CD4-positive, alpha-beta T cell treated with Interleukin-17A for 1 hour (primary cell): ENCODE data around the gene PCGF1.
A peak's percentile ranks its signal among the peaks of the same experiment; 100 is the strongest.

Source experiments
- DNase-seq: peaks from one replicate; pipeline ENCODE4 v3.0.0-alpha.2; 2020

Gene PCGF1

DNA sequence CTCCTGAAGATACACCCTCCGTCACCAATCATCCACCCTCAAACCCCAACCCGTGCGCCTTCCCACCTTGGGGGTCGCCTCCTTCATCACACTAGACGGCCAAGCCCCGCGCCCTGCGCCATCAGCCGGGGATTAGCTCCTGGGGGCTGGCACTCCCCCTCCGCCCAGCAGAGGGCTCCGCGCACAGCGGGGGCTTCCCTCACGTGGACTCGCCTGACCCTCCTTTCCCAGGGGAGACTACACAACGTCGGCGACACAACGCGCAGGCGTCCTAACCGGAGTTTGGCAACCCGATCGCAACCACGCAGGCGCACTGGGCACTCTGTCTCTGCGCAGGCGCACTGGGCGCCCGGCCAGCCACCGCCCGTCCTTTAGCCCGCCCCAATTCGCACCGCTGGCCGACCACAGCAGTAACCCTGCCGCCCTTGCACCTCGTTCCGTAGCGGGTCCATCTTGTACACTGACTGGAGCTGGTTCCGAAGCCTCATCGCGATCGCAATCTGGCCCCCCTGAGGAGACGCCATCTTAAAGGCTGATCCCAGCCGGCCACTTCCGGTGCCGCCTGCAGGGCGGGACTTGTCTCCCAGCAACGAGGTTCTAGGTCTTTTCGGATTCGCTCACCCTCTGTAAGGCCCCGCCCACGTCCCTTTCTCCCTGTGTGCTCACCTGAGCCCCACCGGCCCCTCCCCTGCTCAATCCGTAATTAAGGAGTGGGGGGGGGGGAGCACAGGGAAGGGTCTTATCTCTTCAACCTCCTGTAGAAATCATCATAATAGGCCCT, at the start of gene PCGF1:
Gene PCGF1 (minus strand): TSS at position 551 of the 781 bp plus-strand sequence. CDS start 27 bp downstream, at position 524.
- DNase-seq, result peak; percentile 98

DNA sequence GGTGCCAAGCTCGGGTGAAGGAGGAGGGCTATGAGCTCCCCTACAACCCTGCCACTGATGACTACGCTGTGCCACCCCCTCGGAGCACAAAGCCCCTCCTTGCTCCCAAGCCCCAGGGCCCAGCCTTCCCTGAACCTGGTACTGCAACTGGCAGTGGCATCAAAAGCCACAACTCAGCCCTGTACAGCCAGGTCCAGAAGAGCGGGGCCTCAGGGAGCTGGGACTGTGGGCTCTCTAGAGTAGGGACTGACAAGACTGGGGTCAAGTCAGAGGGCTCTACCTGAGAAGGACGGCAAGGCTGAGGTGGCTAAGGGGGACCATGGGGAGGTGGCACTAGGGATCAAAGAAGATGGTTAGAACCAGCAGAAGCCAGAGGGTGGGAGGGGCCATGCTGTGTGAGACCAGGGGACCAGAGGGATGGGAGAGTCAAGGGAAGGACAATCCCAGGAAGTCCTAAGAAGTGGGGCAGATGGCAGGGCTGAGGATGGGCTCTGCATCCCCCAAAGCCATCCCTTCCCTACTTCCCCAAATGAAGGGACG, 49.4 kb upstream of the PCGF1 start:
- no peak for DNase-seq

DNA sequence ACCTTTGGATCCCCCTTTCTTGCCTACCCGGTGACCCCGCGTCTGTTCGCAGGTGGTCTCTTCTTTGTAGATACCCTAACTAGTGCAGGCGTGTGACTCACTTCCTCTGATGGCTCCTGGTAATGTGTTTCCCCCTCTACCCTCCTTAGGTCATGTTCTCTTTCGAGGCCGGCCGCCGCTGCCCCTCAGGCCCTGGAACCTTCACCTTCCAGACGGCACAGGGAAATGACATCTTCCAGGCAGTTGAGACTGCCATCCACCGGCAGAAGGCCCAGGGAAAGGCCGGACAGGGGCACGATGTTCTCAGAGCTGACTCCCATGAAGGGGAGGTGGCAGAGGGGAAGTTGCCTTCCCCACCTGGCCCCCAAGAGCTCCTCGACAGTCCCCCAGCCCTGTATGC, 48.7 kb upstream of the PCGF1 start:
- no peak for DNase-seq

DNA sequence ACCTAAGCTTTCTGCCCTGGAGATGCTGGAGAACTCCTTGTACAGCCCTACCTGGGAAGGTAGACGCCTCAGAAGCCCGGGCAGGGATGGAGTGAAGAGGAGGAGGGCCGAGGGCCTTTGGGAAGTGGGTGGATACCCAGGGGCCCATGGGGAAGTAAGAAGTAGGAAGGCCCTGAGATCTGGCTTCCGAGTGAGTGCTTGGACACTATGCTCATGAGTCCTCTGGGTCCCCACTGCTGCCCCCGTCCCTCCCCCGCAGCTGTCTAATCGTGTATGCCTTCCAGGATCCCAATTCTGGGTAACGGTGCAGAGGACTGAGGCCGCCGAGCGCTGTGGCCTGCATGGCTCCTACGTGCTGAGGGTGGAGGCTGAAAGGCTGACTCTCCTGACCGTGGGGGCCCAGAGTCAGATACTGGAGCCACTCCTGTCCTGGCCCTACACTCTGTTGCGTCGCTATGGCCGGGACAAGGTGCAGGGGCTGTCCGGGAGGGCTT, 48.2 kb upstream of the PCGF1 start:
- no peak for DNase-seq

DNA sequence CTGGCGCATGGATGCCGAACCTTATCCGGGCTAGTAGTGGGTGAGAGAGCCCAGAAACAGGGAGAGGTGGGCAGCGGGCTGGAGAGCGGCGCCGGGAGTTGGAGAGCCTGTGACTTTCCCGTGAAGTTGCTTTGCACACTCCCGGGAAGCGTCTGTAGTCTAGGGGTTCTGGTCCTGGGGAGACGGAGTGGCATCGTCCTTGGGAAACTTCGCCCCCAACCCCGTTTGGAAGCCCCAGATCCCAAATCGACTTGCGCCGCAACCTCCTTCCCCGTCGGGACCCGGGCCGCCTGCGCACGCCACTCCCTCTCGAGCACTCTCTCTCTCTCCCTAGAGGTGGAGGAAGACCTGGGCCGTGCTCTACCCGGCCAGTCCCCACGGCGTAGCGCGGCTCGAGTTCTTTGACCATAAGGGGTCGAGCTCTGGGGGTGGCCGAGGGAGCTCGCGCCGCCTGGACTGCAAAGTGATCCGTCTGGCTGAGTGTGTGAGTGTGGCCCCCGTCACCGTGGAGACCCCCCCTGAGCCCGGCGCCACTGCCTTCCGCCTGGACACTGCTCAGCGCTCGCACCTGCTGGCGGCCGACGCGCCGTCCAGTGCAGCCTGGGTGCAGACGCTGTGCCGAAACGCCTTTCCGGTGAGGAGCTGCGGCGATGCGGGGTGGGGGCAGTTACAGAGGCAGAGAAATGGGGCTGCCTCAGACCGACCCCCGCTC, 47.5 kb upstream of the PCGF1 start:
- DNase-seq, result peak; percentile 54

DNA sequence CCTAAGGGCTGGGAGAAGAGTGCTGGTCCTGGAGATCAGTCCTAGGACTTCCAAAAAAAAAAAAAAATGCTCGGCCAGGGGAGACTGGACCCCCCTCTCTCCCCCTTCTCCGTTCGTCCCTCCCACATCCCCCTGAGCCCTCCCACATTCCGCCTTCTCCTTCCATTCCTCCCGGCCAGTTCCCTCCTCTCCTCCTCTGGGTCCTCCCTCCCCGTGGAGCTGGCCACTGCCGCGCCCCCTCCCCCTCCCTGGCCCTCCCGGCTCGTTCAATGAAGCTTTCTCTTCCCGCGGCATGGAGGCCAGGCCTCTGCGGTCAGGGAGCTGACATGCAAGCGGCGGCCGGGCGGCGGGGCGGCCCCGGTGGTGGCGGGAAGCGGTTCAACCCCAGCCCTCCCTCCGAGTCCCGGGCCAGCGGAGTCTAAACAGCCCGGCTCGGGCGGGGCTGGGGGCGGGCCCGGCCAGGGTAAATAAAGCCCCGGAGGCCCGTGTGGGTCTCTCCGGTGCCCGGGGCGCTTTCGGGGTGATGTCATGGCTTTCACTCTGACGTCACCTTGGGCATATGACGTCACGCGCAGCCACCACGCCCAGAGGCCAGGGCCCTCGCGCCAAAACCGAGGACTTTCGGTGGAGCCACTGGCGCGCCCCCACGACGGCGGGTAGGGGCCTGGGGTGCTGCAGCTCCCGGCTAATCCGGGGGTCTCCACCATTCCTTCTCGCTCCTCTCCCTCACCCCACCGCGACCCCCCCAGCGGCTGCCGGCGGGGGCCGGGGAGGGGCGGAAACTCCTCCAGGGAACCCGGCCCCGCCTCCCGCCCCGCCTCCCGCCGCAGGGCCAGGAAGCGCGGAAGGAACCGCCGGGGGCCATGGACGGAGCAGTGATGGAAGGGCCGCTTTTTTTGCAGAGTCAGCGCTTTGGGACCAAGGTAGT, 46.7 kb upstream of the PCGF1 start, which contains the start of the genes DOK1 and LOXL3:
Gene DOK1 (plus strand): TSS at position 829 of the 928 bp plus-strand sequence. CDS start 35 bp downstream, at position 864.
Gene LOXL3 (minus strand): TSS at position 51 of the 928 bp plus-strand sequence. CDS start 1,308 bp downstream, outside the sequence.
- DNase-seq, result peak; percentile 88

DNA sequence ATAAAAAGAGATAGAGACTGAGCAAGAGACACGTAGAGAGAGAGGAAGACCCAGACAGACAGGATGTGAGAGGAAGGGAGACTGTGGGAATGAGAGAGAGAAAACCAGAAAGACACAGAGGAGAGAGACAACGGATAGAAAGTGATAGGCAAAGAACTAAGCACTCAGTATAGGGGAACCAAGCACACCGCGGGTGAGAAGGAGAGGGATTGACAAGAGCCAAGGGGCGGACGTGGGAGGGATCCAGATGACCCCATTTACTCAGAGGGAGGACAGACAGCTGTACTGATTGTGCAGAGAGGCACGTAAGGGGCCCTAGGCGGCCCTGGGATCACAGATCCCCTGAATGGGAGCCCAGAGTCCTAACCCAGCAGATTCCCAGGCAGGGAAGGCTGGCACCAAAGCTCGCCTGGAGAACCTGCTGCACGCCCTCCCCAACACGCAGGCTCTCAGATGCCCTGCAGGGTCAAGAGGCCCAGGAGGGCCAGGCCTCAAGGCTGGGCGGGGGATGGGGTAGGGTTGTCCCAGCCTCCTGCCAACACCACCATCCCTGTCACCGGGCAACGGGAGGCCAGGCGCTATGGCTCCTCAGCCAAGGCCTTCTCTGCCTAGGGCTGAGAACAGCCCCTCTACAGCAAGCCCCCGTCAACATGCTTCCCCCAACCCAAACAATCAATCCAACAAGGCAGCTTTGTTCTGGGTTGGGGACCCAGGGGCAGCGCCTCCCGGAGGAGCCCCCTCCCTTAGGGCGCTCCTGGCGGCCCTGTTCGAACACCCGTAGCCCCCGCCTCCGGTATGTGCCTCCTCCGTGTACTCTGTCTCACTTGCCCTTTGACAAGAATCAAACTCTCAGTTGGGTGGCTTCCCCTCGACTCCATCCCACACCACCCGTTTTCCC, 45.7 kb upstream of the PCGF1 start:
- no peak for DNase-seq

DNA sequence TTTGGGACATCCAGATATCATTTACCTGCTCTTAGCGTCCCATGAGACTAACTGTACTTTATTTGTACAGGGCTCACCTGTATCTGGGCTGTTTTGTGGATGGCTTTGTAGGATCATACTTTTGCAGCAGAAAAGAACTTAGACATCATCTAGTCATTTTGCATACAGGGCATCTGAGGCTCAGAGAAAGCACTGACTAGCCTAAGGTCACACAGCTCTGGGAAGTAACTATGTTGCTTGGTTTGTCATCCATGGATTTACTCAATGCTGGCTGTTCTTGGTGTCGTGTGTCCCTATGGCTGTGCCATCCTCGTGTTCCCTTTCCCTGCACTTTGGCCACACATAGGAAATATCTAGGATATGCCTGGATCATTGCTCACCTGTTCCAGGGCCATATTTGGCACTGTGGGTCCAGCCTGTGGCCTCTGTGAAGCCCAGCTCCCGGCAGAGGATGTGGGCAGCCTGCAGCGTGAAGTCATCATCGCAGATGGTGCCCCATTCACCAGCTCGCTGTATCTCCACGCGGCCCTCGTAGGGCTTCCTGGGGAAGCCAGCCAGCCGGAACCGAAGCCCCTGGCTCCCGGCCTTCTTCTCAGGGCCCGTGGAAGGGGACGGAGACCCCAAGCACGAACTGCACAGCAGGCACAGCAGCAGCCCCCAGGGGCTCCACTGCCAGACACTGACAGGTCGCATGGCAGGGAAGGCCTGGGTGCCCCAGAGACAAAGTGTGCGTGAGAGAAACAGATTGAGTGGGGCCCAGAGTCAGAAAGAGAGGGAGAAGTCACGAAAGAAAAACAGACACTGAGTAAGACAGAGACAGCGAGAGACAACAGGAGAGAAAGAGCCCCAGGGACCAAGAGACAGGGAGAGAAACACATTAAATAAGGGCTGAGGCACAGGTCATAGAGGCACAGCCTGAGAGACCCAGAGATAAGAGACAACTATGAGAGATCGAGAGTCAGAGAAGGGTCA, 44.7 kb upstream of the PCGF1 start:
- no peak for DNase-seq

DNA sequence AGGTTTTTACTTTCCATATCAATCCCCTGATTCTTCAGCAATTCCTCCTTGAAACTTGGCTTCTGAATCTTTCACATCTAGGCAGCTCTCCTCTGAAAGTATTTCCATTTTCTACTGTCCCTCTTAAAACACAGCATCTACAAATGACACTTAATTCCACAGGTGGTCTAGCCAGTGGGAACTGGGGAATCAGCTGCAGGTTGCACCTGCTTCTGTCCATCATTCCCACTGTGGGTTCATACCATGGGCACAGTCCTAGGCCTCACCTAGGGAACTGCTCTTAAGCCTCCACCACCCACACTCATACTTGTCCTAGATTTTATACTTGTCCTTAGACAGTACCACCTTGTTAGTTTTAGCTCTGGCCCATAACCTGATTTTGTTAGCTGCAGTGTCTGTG, 44.0 kb upstream of the PCGF1 start:
- DNase-seq, result no peak

DNA sequence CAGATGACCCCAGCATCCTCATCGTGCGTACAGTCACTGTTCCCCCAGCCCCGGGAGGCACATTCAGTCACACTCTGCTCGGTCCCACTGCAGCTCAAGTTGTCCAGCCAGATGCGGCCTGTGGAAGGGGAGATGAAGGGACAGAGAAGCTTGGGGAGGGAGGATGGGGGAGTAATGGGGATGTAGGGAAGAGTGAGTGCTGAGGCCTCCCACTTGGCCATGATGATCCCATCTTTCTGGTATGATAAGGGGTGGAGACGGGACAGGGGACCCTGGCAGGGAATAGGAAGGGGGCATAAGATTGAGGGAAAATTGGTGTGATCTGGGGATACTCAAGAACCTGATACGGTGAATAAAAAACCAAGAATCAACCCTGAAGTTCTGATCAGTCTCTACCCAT, 42.7 kb upstream of the PCGF1 start:
- no peak for DNase-seq

DNA sequence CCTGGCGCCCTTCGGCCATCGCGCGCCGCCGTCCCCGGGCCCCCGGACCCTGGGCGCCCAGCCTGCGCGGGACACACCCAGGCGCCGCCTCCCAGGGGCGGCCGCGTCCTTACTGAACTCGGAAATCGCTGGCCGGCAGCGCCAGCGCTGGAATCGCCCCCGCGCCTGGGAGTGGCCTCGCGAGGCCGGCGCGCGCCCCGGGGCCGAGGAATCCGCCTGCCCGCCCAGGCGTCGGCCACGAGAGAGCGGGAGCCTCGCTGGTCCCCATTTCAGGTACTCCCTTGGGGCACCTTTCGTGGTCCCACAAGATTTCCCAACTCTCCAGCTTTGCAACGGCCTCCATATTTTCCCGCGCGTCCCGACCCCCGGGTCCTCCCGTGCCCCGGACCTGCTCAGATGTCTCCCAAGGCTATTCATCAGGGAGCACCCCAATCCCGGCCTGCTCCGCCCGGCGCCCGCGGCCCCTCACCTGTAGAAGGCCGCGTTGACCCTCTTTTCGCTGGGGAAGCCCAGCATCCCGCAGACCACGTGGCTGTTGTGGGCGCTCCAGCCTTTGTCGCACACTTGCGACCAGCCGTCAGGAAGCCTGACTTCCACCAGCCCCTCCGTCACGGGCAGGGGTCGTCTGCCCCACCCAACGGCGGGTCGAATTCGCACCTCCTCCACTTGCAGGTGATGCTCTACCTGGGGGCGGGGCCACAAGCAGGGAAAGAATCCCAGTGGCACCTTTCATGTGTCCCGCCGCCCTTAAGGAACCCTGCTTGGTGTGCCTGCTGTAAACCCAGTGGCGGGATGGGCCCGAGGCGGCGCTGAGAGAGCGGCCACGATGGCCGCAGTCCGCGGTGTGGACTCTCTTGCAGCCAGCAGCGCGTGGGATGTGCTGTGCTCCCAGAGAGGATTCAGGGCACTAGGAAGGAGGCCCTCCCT, 41.7 kb upstream of the PCGF1 start:
- DNase-seq, result no peak

DNA sequence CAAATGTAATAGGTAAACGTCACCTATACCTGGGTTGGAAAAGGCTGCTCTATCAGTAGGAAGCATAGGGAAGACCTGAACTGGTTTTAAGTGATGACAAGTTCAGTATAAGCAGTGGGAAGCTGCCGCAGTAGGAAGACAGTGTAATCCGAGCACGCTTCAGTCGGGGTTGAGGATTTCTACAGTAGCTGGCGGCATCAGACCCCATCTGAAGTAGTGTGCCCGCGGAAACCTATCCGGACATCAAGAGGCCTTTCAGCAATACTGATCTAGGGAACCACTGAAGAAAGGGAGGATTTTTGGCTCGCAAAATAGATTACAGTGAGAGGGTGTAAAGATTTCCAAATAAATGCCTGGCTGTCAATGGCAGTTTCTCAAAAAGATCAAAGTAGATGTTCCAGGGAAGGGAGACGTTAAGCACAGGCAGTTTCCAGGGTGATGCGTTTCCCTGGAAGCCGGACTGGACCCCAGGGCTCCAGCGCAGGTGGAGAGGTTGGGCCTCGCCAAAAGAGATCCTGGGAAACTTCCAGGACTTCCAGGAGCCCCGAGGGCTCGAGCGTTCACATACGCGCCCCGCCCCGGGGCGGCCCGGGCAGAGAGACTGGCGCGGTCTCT, 40.9 kb upstream of the PCGF1 start:
- DNase-seq, result no peak

DNA sequence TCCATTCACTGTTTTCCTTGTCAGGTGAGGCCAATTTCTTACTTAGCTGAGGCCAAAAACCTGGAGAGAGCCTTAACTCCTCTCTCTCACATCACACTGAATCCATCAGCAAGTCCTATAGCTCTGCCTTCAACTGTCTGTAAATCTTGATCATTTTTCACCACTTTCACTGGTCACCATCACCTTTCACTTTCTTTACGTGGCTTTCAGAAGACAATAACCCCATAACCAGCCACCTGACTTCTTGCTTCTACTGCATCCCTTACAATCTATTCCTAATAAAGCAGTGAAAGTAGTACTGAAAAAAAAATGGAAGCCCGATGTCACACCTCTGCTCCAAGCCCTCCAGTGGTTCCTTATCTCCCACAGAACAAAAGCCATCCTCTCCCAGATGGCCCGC, 38.5 kb upstream of the PCGF1 start:
- DNase-seq, result no peak

DNA sequence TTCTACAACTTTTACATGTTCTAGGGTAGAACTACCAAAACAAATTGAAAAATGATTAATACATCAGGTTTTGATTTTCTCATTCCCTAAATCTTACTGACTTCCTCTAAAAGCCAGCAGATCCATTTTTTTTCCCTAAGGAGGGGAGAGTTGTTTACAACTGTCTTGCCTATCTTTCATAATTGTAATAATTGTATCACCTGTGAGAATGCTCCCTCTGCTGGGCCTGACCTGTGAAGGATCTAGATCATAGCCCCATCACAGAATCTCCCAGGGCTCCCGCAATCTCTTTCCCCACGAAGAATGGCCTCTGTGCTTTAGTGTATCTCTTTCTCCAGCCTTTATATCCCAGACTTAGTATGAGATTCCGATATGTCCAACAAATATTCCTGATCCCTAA, 37.1 kb upstream of the PCGF1 start:
- peak; percentile 30 for DNase-seq

DNA sequence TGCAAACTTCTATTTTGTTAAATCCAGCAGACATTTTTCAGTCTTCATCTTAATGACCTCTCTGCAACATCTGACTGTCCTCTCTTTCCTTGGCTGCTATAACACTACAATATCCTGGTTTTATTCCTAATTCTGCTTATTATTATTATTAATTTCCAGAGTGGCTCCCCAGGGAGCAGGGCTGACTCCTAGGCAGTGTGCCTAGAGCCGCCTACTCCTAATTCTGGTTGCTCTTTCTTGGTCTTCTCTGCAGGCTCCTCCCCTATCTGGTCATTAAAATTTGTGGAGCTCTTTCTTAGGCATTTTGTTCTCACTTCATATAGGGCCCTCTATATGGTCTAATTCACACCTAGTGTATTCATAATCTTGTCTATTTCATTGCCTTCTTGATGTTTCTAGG, 35.5 kb upstream of the PCGF1 start:
- no peak for DNase-seq

DNA sequence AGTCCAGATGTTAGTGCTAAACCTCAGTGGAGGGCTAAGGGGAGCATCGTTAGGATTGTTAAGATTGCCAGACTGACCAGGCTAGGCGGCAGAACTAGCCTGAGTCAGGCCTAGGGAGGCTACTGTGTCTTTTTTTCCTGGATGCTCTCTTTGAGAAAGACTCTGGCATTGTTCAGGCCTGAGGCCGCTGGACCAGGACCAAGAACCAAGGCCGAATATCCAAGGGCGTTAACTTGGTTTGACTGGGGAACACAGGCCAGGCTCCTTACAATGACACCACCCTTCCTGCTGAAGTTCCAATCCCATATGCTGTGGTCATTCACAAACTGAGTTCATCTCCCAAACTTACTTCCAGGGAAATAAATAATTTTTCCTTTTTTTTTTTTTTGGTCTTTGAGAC, 32.8 kb upstream of the PCGF1 start:
- no peak for DNase-seq

DNA sequence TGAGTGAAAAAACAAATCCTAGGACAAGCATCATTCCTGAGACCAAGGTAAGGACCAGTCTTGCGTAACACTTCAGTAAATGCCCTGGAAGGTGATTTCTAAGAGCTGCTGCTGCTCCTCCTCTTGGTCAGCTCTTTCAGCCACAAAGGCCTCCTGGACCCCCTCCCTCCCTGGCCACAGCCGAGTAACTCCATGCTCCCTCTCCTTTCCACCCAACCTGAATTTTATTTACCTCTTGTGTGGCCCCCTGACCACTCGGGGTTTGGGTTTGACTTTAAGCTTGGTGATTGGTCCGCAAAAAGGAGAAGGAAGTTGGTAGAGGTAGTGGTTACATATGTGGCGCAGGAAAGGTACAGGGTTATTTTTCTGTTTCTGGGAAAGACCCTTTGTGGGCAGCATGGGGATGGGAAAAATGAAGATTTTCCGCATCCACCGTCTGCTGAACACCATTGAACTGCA, 31.4 kb upstream of the PCGF1 start:
- no peak for DNase-seq

DNA sequence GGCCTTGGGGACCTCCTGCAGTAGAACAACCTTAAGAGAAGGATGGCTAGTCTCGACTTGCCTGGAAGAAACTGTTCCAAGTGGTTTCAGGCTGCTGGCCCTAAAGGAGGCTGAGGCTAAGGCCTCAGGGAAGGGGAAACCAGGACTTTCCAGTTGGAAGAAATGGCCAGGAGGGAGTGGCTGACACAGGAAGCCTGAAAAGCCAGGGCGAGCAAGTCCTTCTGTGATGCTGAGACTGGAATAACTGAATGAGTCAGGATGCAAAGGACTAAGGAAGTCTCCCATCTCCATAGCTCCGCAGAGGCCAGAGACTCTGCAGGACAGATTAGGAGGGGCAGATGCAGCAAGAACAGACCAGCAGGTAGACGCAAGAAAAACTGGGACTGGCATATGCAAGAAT, 29.6 kb upstream of the PCGF1 start:
- no peak for DNase-seq
